GM18517 (cell line): ENCODE results near the gene NIPSNAP3A.

Source experiments
- ATAC-seq: cut with Tn5 transposase; IDR thresholded peaks from one replicate; pipeline ENCODE4 v1.9.1; 2021; ENCODE audit warnings: mild to moderate bottlenecking, moderate library complexity; ENCODE audit not compliant: unreplicated experiment

The NIPSNAP3A gene

GRCh38 chr9:104774132-104774531 lies 26.6 kb downstream of the NIPSNAP3A start:
- no peak for ATAC-seq

- peak; percentile 97 for ATAC-seq
Observed at GRCh38 chr9:104774831-104775573, 27.5 kb downstream of the NIPSNAP3A start.

- ATAC-seq = peak; percentile 73
Observed at GRCh38 chr9:104775574-104775936, 28.1 kb downstream of the NIPSNAP3A start.

- ATAC-seq = no peak
Observed at GRCh38 chr9:104775976-104776375, 28.5 kb downstream of the NIPSNAP3A start.

- no peak for ATAC-seq
Observed at GRCh38 chr9:104776797-104777196, 29.3 kb downstream of the NIPSNAP3A start.

- no peak for ATAC-seq
Observed at GRCh38 chr9:104778802-104779201, 31.3 kb downstream of the NIPSNAP3A start.

GRCh38 chr9:104779334-104779733 lies 31.9 kb downstream of the NIPSNAP3A start:
- ATAC-seq = no peak

- no peak for ATAC-seq
Observed at GRCh38 chr9:104779946-104780535, 32.6 kb downstream of the NIPSNAP3A start.

- ATAC-seq = peak; percentile 48
Observed at GRCh38 chr9:104780796-104781395, 33.4 kb downstream of the NIPSNAP3A start.

GRCh38 chr9:104783588-104783987 lies 36.1 kb downstream of the NIPSNAP3A start:
- ATAC-seq = no peak

- ATAC-seq = peak; percentile 81
Observed at GRCh38 chr9:104784098-104784497, 36.6 kb downstream of the NIPSNAP3A start.

GRCh38 chr9:104786293-104786692 lies 38.8 kb downstream of the NIPSNAP3A start:
- no peak for ATAC-seq

GRCh38 chr9:104787306-104788015 lies 40.0 kb downstream of the NIPSNAP3A start:
- ATAC-seq = no peak

- no peak for ATAC-seq
Observed at GRCh38 chr9:104788251-104788650, 40.8 kb downstream of the NIPSNAP3A start.

- no peak for ATAC-seq
Observed at GRCh38 chr9:104794070-104794469, 46.6 kb downstream of the NIPSNAP3A start.

GRCh38 chr9:104795082-104795481 lies 47.6 kb downstream of the NIPSNAP3A start:
- ATAC-seq = no peak

GRCh38 chr9:104795857-104796256 lies 48.4 kb downstream of the NIPSNAP3A start:
- ATAC-seq = no peak

GRCh38 chr9:104798209-104798995 lies 50.9 kb downstream of the NIPSNAP3A start:
- no peak for ATAC-seq

- no peak for ATAC-seq
Observed at GRCh38 chr9:104800068-104800785, 52.7 kb downstream of the NIPSNAP3A start.

- ATAC-seq = no peak
Observed at GRCh38 chr9:104802110-104802509, 54.6 kb downstream of the NIPSNAP3A start.
